Measurements from ENCODE around the gene BUB1B.

DNA sequence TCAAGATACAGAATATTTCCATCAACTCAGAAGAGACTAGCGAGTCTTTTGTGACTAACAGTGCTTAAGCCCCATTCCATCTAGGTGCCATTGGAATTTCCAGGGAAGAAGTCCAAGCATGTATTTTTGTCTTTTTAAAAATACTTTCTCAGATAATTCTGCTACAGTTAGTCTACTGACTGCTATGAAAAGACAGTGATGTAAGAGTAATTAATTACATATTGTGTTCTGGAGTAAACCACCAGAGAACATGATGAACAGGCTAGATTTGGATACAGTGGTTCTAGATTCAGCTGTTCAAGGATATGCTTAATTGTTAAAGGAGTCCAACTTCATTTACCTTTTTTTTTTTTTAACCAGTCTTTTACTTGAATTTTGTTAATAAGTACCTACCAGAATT lies 43.2 kb downstream of the BUB1B start:
- TF ChIP-seq, protein P1, sequence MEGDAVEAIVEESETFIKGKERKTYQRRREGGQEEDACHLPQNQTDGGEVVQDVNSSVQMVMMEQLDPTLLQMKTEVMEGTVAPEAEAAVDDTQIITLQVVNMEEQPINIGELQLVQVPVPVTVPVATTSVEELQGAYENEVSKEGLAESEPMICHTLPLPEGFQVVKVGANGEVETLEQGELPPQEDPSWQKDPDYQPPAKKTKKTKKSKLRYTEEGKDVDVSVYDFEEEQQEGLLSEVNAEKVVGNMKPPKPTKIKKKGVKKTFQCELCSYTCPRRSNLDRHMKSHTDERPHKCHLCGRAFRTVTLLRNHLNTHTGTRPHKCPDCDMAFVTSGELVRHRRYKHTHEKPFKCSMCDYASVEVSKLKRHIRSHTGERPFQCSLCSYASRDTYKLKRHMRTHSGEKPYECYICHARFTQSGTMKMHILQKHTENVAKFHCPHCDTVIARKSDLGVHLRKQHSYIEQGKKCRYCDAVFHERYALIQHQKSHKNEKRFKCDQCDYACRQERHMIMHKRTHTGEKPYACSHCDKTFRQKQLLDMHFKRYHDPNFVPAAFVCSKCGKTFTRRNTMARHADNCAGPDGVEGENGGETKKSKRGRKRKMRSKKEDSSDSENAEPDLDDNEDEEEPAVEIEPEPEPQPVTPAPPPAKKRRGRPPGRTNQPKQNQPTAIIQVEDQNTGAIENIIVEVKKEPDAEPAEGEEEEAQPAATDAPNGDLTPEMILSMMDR (IDR thresholded peaks at IDR 0.05): no peak
- TF ChIP-seq POLR2AphosphoS5 (IDR thresholded peaks at IDR 0.05): no peak
